ENCODE results near the gene HNMT.

The HNMT gene

DNA sequence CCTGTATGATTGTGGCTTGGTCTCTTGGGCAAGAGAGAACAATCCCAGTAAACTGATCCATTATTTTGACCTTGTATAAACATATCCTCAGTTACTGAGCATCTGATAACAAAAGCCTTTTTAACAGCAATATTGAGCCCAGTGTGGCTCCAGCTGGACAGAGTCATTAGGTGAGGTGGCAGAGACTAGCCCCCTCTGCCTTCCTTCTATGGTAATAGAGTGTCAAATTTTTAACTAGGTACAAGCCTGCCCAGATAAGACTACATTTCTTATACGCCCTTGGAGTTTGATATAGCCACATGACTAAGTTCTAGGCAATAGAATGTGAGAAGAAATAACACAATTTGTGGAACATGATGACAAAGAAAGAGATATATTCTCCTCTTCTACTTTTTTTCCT is 56.2 kb downstream of the HNMT start:
- ChIA-PET CTCF (interaction anchor here (0.6 to 1.2 kb wide), 3 partner anchors 19 to 91 kb away, joined by 4 read pairs; no protein-coding TSS in a partner anchor), POLR2A (no interaction called here)
- no peak overlapping the region for H3K27ac ChIP-seq (ENCODE audit: extremely low read depth, low read depth, low read length)
- no peak for TF ChIP-seq ZNF596 (tag by site-specific recombination; IDR thresholded peaks at IDR 0.05)
- no peak overlapping the region for H3K4me3 ChIP-seq (ENCODE audit: low read depth, low read length)
- H3K9me3 ChIP-seq (ENCODE audit: control insufficient read depth, insufficient read depth, low read depth, low read length): no peaks in the 10 kb centered on the region
- no peaks in the 10 kb centered on the region for H3K36me3 ChIP-seq (ENCODE audit: control insufficient read depth in 2 of 2, insufficient read depth in 1 of 2, low read length in 2 of 2)
- no peaks in the 10 kb centered on the region for H3K4me1 ChIP-seq (ENCODE audit: control insufficient read depth, insufficient read depth, low read length)

DNA sequence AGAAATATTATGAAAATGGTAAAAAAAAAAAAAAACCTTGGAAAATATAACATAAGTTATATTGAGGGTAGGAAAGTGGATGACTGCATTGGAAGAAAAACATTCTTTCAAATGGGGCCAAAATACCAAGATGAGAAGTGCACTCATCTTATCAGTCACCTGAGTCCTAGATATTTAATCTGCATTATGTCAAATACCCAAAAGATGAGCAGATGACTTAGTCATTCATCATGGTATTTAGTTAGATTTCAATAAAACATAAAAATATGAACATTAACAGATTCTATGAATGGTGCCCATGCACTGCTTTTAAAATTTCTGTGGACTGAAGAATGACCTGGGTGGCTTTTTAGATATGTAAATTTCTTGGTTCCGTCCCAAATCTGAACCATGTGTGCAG is 56.9 kb downstream of the HNMT start:
- no peak for TF ChIP-seq ZNF837 (tag by site-specific recombination; IDR thresholded peaks at IDR 0.05)
- no peaks in the 10 kb centered on the region for H3K4me1 ChIP-seq (ENCODE audit: control insufficient read depth, insufficient read depth, low read length)
- ChIA-PET POLR2A (no interaction called here), CTCF (interaction anchor here (0.6 to 0.7 kb wide), 2 partner anchors 18 to 92 kb away, joined by 4 read pairs; no protein-coding TSS in a partner anchor)
- no peaks in the 10 kb centered on the region for H3K9me3 ChIP-seq (ENCODE audit: control insufficient read depth, insufficient read depth, low read depth, low read length)
- H3K4me3 ChIP-seq (ENCODE audit: low read depth, low read length): no peak overlapping the region
- no peaks in the 10 kb centered on the region for H3K36me3 ChIP-seq (ENCODE audit: control insufficient read depth in 2 of 2, insufficient read depth in 1 of 2, low read length in 2 of 2)
- H3K27ac ChIP-seq (ENCODE audit: extremely low read depth, low read depth, low read length): no peak overlapping the region

DNA sequence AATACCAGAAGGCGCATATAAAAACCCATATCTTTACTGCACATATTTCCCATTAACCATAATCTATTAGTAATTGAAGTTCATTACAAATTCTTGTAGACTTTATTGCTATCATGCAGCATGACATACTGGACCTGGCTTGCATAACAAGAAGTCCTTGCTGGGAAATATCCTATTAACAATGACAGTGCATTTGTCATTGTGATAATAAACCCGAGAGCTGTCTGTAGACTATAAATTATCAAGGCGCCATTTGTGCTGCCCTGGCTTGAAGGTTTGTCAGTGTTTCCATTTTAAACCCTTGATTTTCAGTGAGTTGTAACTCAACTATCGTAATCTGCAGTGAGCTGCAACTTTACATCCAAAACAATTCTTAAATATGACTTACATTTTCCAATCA is 59.0 kb downstream of the HNMT start:
- Histone ChIP-seq H3K4me1 (ENCODE audit: control insufficient read depth, insufficient read depth, low read length) (no peaks in the 10 kb centered on the region), H3K27ac (ENCODE audit: extremely low read depth, low read depth, low read length) (no peak overlapping the region), H3K4me3 (ENCODE audit: low read depth, low read length) (no peak overlapping the region), H3K9me3 (ENCODE audit: control insufficient read depth, insufficient read depth, low read depth, low read length) (no peaks in the 10 kb centered on the region), H3K36me3 (ENCODE audit: control insufficient read depth in 2 of 2, insufficient read depth in 1 of 2, low read length in 2 of 2) (no peaks in the 10 kb centered on the region)
- ChIA-PET CTCF (no interaction called here), POLR2A (interaction anchor here (0.5 kb wide), 1 partner anchor 59 kb away, joined by 3 read pairs; the partner anchor contains the start of gene HNMT)
- TF ChIP-seq, protein P1, sequence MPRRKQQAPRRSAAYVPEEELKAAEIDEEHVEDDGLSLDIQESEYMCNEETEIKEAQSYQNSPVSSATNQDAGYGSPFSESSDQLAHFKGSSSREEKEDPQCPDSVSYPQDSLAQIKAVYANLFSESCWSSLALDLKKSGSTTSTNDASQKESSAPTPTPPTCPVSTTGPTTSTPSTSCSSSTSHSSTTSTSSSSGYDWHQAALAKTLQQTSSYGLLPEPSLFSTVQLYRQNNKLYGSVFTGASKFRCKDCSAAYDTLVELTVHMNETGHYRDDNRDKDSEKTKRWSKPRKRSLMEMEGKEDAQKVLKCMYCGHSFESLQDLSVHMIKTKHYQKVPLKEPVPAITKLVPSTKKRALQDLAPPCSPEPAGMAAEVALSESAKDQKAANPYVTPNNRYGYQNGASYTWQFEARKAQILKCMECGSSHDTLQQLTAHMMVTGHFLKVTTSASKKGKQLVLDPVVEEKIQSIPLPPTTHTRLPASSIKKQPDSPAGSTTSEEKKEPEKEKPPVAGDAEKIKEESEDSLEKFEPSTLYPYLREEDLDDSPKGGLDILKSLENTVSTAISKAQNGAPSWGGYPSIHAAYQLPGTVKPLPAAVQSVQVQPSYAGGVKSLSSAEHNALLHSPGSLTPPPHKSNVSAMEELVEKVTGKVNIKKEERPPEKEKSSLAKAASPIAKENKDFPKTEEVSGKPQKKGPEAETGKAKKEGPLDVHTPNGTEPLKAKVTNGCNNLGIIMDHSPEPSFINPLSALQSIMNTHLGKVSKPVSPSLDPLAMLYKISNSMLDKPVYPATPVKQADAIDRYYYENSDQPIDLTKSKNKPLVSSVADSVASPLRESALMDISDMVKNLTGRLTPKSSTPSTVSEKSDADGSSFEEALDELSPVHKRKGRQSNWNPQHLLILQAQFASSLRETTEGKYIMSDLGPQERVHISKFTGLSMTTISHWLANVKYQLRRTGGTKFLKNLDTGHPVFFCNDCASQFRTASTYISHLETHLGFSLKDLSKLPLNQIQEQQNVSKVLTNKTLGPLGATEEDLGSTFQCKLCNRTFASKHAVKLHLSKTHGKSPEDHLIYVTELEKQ (tag by site-specific recombination; IDR thresholded peaks at IDR 0.05; ENCODE audit: borderline replicate concordance): no peak
- TF ChIP-seq ZNF174 (tag by site-specific recombination; IDR thresholded peaks at IDR 0.05) (no peak), PATZ1 (tag by site-specific recombination; IDR thresholded peaks at IDR 0.05) (no peak), ZNF423 (tag by site-specific recombination; IDR thresholded peaks at IDR 0.05) (no peak), ZBTB8A (tag by site-specific recombination; IDR thresholded peaks at IDR 0.05) (no peak), ZNF354C (tag by site-specific recombination; IDR thresholded peaks at IDR 0.05; ENCODE audit: borderline replicate concordance, low read depth) (no peak), SCRT2 (tag by site-specific recombination; IDR thresholded peaks at IDR 0.05) (no peak), ZNF76 (tag by site-specific recombination; IDR thresholded peaks at IDR 0.05; ENCODE audit: borderline replicate concordance, low read depth) (no peak), ZBTB20 (tag by site-specific recombination; IDR thresholded peaks at IDR 0.05) (no peak), BCL11A (tag by site-specific recombination; IDR thresholded peaks at IDR 0.05; ENCODE audit: low read depth) (no peak)

GRCh38 chr2:138023976-138024375 is 59.7 kb downstream of the HNMT start:
- ChIA-PET POLR2A (no interaction called here), CTCF (no interaction called here)
- Histone ChIP-seq H3K36me3 (ENCODE audit: control insufficient read depth in 2 of 2, insufficient read depth in 1 of 2, low read length in 2 of 2) (no peaks in the 10 kb centered on the region), H3K4me1 (ENCODE audit: control insufficient read depth, insufficient read depth, low read length) (no peaks in the 10 kb centered on the region), H3K27ac (ENCODE audit: extremely low read depth, low read depth, low read length) (no peak overlapping the region), H3K4me3 (ENCODE audit: low read depth, low read length) (no peak overlapping the region), H3K9me3 (ENCODE audit: control insufficient read depth, insufficient read depth, low read depth, low read length) (no peaks in the 10 kb centered on the region)
- TF ChIP-seq, protein P2, sequence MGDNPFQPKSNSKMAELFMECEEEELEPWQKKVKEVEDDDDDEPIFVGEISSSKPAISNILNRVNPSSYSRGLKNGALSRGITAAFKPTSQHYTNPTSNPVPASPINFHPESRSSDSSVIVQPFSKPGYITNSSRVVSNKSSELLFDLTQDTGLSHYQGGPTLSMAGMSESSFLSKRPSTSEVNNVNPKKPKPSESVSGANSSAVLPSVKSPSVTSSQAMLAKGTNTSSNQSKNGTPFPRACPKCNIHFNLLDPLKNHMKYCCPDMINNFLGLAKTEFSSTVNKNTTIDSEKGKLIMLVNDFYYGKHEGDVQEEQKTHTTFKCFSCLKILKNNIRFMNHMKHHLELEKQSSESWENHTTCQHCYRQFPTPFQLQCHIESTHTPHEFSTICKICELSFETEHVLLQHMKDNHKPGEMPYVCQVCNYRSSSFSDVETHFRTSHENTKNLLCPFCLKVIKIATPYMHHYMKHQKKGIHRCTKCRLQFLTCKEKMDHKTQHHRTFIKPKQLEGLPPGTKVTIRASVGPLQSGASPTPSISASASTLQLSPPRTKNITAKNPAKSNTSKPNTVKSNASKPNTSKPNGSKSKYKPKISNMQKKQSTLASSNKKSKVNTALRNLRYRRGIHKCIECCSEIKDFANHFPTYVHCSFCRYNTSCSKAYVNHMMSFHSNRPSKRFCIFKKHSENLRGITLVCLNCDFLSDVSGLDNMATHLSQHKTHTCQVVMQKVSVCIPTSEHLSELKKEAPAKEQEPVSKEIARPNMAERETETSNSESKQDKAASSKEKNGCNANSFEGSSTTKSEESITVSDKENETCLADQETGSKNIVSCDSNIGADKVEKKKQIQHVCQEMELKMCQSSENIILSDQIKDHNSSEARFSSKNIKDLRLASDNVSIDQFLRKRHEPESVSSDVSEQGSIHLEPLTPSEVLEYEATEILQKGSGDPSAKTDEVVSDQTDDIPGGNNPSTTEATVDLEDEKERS (tag by site-specific recombination; IDR thresholded peaks at IDR 0.05): no peak
- TF ChIP-seq ZNF629 (tag by site-specific recombination; IDR thresholded peaks at IDR 0.05) (no peak), ZNF600 (tag by site-specific recombination; IDR thresholded peaks at IDR 0.05) (no peak), ZNF830 (tag by site-specific recombination; IDR thresholded peaks at IDR 0.05; ENCODE audit: low read depth) (no peak), ZSCAN23 (tag by site-specific recombination; IDR thresholded peaks at IDR 0.05) (no peak), SALL2 (tag by site-specific recombination; IDR thresholded peaks at IDR 0.05; ENCODE audit: borderline replicate concordance) (no peak)
- TF ChIP-seq, protein P3, sequence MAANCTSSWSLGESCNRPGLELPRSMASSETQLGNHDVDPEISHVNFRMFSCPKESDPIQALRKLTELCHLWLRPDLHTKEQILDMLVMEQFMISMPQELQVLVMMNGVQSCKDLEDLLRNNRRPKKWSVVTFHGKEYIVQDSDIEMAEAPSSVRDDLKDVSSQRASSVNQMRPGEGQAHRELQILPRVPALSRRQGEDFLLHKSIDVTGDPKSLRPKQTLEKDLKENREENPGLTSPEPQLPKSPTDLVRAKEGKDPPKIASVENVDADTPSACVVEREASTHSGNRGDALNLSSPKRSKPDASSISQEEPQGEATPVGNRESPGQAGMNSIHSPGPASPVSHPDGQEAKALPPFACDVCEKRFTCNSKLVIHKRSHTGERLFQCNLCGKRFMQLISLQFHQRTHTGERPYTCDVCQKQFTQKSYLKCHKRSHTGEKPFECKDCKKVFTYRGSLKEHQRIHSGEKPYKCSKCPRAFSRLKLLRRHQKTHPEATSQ (tag by site-specific recombination; IDR thresholded peaks at IDR 0.05): no peak
